GM18511 (cell line): ENCODE measurements around the gene GPR3.
"Not testable (repeated sequence)": the region's sequence is repeated elsewhere in the genome, so short reads cannot be mapped to it uniquely, and the experiment has no call there.

Experiments
- ATAC-seq: cut with Tn5 transposase; IDR thresholded peaks from one replicate; pipeline ENCODE4 v1.9.1; 2021; ENCODE audit warnings: mild to moderate bottlenecking, moderate library complexity; ENCODE audit not compliant: unreplicated experiment

Gene GPR3

GRCh38 chr1:27398405-27399149 lies 6.2 kb downstream of the GPR3 start:
- ATAC-seq = no peak

DNA sequence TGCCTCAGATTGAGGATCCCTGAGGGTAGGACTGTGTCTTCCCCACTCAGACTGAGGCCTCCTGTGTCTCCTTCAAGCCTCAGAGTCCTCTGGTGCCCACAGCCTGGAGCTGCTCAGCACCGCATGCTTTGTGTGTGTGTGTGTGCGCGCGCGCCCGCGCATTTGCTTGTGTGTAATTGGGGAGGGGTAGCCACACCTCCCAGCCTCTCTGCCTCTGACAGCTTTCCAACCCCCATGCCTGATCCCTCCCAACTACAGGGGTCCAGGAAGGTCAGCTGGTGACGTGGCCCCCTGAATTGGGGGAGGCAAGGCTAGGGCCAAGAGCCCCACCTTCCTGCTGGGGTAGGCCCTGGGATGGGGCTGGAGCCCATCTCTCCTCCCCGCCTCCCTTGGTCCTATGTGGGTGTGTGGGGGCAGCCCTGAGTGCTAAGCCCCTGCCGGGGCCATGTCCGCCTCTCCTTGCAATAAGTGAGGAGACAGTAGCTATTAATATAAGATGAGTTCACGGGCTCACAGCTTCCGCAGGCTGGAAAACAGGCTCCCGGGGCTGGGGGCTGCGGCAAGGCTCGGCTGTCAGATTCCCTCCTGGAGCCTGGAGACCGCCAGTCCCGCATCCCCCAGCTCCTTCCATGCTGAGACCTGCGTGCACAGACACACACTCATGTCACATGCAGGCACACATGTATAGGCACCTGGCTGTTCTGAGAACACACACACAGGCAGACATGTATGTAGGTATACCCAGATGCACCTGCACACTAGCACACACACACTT lies 7.0 kb downstream of the GPR3 start:
- ATAC-seq = no peak

DNA sequence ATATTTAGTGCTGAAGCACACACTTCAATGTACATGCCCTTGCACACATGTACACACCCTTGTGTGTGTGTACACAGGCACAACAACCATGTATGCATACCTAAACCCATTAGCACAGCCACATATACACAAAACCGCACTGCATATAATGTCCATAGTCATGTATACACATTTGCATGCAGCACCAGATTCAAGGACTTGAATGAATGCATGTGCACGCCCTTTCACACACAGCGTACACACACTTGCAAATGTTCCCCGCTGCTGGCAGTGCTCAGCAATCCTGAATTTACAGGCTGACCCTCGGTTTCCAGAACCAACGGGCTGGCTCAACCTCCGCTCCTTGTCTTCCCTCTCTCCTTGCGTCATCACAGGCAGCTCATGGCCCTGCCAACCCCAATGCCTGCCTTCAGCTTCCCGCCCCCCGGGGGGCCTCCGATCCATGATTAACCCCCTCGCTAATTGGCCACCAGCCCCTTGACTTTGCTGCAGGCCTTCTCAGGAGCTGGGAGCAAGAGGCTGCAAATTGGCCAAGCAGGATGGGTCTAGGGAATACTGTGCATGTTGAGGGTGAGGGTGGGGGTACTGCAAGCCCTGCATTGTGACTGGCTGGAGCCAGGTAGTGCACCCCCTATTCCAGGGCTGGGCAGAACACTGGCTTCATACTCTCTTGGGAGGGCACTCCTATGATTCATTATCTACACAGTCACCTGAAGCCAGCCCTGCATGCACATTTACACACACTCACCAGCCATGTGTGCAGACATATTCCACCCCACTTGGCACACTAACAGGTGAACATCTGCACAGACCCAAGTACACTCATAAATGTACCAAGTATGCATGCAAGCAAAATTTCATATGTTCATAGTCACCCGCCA lies 7.9 kb downstream of the GPR3 start:
- no peak for ATAC-seq

DNA sequence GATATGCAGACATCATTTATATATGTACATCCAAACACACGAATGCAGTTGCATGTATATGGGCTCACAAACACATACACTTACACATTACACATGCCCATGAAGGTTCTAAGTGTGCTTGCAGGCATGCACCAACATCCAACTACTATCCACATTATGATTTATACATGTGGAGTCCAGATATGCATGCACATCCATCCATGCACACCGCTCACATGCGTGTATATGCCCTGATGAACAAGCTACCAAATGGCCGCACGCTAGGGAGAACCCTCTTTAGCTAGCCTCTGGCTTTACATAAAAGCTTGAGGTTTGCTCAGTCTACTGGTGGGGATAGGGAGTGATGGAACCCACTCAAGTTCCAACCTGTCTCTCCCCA lies 8.5 kb downstream of the GPR3 start:
- no peak for ATAC-seq

- no peak for ATAC-seq
Observed at GRCh38 chr1:27402349-27402754, 9.9 kb downstream of the GPR3 start.

DNA sequence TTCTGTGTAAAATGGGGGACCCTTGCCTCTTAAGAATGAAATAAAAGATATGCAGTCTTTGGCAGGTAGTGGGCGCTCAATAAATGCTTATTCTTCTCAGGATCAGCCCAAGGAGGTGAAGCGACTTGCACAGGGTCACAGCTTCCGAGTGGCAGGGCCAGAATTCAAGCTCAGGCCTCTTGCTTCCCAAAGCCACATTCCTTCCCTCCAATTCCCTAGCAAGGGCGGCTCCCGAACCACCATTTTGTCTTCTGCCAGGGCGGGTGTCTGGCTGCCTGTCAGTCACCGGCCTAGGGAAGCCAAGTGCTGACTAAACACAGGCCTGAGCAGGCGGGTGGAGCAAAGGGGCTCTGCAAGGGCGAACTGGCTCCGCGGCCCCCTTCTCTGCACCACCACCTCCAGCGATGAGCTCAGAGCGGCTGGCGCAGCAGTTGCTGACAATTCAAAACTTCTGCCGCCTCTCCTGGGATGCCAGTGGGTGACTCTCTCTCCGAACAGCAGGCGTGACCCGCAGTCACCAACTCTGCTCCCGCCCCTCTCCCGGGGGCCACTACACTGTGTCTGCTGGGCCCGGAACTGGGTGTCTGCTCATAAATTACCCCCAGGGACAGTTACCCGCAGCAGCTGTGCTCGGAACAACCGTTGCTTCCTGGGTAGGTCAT lies 10.8 kb downstream of the GPR3 start:
- no peak for ATAC-seq

DNA sequence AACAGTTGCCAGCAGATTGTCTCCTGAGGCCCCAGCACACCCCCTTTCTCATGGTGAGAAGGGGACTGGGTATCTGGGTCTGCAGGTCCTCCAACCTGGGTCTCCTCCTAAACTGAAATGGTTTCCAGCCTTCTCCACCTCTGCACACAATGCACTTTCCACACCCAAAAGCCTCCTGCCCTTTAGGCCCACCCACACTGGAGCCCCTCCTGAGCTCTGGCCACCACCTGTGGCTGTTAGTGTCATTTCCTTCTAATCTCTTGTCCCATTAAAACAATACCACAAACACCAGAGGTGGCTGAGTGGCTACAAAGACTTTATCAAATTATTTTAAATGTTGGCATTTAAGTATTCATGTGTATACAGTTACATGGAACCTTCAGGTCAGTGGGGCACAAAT lies 11.5 kb downstream of the GPR3 start:
- ATAC-seq = no peak

GRCh38 chr1:27405074-27405473 lies 12.7 kb downstream of the GPR3 start:
- ATAC-seq = no peak

DNA sequence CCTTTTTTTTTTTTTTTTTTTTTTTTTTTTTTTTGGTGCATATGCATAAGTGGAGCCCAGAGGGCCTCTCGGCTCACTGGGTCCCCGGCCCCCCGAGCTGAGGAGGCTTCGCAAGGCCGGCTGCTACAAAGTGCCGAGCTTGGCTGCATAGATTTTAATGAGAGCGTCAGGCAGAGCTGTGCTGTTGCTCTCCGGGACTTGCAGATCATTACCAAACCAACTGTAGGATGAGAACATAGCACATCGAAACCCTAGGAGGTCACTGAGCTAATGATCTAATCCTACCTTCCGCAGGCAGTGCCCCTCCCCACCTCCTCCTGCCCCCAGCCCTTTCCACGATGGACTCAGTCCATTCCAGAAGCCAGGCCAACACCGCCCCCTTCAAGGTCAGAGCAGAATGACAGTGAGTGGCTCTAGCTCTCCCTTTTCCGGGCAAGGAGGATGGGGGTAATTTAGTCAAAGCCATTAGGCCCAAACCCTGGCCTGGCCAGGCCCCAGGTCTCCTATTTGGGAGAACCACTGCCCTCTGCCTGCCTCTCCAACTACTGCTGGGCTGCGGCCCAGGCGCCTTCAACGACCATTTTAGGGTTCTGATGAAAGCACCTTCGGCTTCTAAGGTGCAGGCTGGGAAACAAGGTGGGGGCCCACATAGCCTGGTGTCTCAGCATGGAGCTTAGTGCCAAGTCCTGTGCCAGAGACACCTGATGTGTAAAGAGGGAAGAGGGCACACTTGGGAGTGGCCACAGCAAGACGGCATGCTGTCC lies 13.4 kb downstream of the GPR3 start:
- ATAC-seq = not testable (repeated sequence)

DNA sequence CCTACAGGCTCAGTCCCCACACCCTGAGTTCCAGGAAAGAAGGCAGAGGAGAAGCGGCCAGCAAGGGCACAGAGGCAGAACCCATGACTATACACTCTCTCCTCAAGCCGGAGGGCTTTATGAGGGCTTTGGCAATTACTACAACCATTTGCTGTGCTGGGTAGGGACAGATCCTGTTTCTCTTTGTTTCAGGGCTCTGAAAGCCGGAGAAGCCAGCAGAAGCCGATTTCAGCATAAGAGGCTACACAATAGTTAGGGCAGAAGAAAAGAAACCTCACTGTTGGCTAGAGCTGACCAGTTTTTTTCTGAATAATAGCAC lies 13.9 kb downstream of the GPR3 start:
- no peak for ATAC-seq

- not testable (repeated sequence) for ATAC-seq
Observed at GRCh38 chr1:27406791-27407190, 14.4 kb downstream of the GPR3 start.

DNA sequence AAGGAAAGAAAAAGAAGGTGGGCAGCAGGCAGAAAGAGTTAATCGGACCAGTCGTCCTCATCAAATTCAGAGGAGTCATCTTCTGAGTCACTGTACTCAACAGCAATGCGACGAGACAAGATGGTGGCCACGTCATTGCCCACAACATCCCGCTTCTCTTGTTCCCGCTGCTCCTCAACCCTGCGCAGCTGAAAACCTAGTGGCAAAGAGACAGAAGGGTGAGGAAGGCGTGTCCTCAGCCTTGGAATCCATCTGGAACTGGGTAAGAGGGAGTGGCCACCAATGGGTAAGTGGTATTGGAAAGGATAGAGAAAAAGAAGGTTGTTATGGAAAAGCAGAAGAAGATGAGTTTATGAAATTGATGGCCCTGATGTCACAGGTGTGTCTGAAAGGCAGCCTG lies 15.7 kb downstream of the GPR3 start:
- ATAC-seq = no peak

- no peak for ATAC-seq
Observed at GRCh38 chr1:27409669-27410068, 17.2 kb downstream of the GPR3 start.

DNA sequence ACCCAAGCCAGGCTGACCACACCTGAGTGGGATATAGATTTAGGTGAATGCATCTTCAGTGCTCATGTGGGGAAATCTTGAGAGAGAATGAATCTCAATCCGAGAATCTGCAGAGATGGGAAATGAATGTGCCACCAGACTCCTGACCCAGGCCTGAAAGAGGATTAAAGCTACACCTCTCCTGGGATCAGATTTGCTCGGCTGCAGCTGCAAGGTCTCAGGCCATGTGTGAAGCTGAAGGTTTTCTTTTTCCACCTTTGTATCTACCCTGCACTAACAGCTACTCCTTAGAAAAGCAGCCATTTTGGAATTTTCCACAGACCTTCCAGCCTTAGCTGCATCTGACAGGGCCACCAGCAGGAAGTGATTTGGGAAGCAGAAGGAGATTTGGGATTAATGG lies 18.3 kb downstream of the GPR3 start:
- ATAC-seq = no peak

GRCh38 chr1:27412502-27412901 lies 20.1 kb downstream of the GPR3 start:
- no peak for ATAC-seq

- ATAC-seq = no peak
Observed at GRCh38 chr1:27413004-27413403, 20.6 kb downstream of the GPR3 start.

DNA sequence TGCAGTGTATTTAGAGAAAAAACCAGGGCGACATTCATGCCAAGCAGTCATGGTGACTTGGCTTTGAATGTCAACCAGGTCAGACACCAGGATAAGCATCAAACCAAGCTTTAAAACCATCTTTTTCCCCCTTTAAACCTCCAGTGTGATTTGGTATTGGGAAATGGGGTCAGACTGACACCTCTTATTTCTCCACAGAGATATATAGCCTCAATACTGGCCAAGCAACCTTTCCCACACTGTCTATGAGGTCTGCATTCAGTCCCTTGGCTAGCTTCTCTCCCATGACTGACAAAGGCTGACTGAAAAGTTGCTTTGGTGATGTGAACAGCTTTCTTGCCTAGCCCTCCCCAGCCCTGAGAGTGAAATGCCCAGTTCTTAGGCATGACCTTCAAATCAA lies 21.7 kb downstream of the GPR3 start:
- no peak for ATAC-seq

GRCh38 chr1:27416387-27417111 lies 24.1 kb downstream of the GPR3 start:
- no peak for ATAC-seq

DNA sequence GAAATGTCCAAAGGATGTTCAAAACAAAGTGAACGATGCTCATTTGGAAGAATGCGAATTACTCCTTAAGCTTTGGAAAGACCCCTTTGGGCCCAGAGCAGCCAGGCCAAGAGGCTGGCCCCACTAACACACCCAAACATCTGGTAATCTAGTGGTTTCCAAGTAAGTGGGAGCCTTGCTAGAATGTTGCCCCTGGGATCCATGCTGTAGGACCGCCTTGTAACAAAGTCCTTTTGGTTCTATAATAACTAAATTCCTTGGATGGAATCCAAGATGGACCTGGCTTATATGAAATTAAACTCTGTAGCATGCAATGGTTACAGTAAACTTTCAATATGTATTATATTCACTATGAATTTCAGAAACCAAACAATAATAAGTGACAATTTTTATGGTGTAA lies 25.3 kb downstream of the GPR3 start:
- ATAC-seq = no peak
